GM03348 (cell line): ENCODE results near the gene ZNF549.
"Not testable (repeated sequence)": the region's sequence is repeated elsewhere in the genome, so short reads cannot be mapped to it uniquely, and the experiment has no call there.

Source experiments
- DNase-seq: peaks from one replicate; pipeline ENCODE4 v3.0.0; 2012; ENCODE audit warnings: low spot score

Gene ZNF549

DNA sequence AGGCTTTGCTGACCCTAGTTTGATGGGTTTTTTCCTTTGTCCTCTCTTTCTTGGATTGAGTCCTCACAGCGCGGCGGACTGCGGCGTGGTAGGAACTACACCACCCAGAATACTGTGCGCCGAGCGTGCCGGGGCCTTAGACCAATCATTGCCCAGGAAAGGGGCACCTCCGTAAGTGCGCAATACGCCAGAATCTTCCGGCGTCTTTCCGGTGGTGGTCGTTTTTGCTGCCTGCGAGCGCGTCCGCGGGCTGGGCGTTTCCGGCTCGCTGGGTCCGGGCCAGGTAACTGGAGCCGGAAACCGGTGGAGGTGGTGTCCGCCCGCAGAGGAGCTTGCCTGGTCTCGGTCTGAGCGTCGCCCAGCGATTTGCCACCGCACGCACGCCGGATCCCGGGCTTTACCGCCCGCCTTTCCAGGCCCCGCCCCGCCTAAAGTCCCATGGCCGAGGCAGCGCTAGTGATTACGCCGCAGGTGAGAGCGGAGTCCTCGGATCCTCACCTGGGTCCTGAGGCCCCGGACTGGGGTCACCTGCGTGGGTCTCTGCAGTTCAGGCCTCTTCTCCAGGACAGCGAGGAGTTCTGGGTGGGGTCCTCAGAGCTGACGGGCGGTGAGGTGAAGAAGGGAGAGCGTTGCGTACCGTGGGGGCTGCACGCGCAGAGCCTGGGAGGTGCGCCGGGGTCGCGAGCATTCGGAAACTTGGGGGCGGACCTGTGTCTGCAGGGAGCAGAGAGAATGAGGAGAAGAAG is at the start of gene ZNF549:
Gene ZNF549, plus strand, starts transcription at position 221 of the 746 bp plus-strand sequence. Its CDS starts 218 bp downstream, at position 439.
- peak; percentile 97 for DNase-seq

DNA sequence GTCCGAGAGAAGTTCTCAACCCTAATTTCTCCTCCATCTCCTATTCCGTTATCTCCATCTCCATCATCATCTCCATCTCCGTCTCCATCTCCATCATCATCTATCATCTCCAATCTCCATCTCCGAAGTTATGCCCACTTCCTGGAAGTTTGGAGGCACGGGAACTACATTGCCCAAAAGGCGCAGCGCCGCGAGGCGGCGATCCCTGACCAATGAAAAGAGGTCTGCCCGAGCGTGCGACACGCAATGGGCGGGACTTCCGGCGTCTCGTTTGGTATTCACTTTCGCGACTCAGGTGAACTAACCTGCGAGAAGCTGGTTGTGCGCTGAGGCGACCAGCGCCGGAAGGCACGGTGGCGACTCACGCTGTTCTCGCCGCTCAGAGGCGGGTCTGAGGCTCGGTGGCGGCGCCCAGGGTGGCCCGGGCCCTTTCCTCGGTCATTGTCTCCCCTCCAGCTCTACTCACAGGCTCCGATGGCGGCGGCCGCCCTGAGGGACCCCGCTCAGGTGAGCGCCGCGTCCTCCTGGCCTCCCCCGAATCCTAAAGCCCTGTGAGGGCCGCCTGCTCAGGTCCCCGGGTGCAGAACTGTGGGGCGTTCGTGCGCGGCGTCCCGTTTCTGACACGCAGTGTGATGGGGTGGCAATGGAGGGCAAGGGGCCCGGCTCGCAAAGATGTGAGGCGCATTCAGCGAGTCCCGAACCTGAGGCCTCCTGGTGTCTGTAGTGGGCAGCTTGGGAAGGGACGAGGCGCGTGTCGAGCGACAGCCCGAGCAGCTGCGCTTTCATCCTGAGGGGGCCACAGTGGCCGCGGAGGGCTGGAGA is 39.5 kb upstream of the ZNF549 start, which contains the start of gene ZNF419:
Gene ZNF419, plus strand, starts transcription at position 274 of the 822 bp plus-strand sequence. Its CDS starts 201 bp downstream, at position 475.
- peak; percentile 95 for DNase-seq

- not testable (repeated sequence) for DNase-seq
These were observed 38.9 kb upstream of the ZNF549 start for GRCh38 chr19:57488299-57488644.

GRCh38 chr19:57499332-57499679 is 27.9 kb upstream of the ZNF549 start:
- not testable (repeated sequence) for DNase-seq

GRCh38 chr19:57499680-57500395 is 27.3 kb upstream of the ZNF549 start, which contains the start of gene ZNF773:
Gene ZNF773 (plus strand): TSS chr19:57499938. CDS start chr19:57500081, 143 bp downstream.
- peak; percentile 97 for DNase-seq

DNA sequence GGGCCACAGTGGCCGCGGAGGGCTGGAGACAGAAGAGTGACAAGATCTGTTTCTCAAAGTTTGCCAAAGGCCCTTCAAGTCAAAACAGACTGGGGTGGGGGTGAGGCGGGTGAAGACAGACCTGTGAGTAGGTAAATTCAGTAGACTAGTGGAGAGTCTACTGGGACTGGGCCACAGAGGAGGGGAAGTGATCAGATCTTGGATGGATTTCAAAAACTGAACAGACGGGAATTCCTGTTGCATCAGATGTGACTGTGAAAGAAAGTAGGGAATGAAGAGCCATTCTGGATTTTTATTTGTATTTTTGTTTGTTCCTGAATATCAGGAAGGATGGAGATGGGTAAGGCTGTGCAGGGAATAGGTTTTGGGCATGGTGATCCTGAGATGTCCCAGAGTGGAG is 26.8 kb upstream of the ZNF549 start:
- peak; percentile 37 for DNase-seq

DNA sequence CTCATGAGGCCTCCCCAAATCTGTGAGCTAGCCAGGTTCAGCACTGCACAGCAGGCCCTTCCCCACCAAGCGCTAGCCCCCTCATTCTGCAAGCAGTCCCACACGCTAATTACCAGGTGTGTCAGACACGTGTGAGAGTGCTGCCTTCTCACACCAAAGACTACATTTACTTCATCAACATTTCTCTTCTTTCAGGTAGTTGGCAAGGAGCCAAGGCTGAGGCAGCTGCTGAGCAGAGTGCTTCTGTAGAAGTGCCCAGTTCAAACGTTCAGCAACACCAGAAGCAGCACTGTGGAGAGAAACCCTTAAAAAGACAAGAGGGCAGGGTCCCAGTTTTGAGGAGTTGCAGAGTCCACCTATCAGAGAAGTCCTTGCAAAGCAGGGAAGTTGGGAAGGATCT is 21.0 kb upstream of the ZNF549 start:
- no peak for DNase-seq

- no peak for DNase-seq
These were observed 15.7 kb upstream of the ZNF549 start for GRCh38 chr19:57511484-57511883.

GRCh38 chr19:57512845-57513244 is 14.3 kb upstream of the ZNF549 start:
- no peak for DNase-seq

DNA sequence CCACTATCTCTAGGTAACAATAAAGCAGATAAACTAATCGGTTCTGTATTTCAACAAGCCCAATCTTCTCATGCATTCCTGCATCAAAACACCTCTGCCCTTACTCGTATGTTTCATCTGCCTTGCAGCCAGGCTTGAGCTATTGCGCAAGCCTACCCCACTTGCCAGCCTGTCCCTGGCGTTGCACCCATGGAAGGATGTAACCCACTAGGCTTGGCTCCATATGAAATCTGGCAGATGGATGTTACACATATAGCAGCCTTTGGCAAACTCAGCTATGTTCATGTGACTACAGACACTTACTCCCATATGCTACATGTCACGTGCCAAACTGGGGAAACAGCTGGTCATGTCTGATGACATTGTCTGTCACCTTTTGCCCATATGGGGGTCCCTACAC is 11.9 kb upstream of the ZNF549 start:
- no peak for DNase-seq

- not testable (repeated sequence) for DNase-seq
These were observed 9.1 kb upstream of the ZNF549 start for GRCh38 chr19:57518021-57518420.

GRCh38 chr19:57537953-57538547 is 10.9 kb downstream of the ZNF549 start:
- no peak for DNase-seq

GRCh38 chr19:57546513-57546912 is 19.4 kb downstream of the ZNF549 start:
- no peak for DNase-seq

DNA sequence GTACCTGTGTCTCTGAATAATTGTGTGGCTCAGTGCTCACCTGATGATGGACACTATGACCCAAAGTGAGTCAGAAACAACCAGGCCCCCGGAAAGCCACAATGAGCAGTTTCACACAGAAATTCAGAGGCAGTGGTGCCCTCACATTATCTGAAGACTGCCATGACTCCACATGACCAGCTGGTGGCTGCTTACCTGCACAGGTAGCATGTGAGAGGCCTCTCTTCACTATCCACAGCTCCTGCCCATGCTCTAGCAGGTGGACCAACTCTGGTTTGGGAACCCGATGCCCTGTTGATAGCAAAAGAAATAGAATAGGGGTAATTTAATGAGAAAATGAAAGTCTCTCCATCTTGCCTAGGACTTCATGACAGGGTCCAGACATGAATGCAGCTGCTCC is 25.3 kb downstream of the ZNF549 start:
- no peak for DNase-seq

GRCh38 chr19:57557659-57558058 is 30.5 kb downstream of the ZNF549 start:
- DNase-seq, result no peak

DNA sequence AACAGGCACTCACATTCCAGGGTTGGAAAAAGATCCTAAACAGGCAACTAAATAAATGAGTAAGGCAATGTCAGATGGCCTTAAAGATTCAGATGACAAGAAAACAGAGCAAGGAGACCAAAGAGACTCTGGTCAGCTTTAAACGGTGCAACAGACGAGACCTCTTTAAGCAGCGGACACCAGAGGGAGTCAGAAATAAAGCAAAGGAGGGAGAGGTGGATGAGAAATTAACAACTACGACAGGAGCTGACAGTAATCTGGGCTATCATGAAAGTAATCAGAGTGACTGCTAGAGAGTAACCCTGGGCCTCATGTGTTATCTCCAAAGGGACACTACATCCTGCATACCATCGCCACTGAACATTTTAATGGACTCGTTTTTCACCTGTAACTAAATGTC is 31.4 kb downstream of the ZNF549 start:
- DNase-seq, result peak; percentile 45

DNA sequence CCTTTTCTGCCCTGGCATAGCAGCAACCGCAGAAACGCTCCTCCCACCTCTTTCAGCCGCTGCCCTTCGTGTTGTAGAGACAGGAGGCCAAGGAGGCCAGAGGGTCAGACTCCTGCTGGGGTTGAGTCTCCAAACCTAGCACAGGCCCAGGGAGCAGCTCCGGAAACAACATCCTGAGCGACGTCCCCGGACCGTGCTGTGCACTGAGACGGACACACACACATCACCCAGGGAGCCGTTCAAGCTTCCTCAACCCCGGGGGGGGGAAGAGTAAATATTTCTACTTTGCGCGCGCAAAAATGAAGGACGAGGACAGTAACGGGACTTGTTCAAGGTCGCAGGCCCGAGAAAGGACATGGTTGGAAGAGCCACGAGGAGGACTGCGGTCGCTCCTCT is 31.9 kb downstream of the ZNF549 start:
- peak; percentile 55 for DNase-seq

DNA sequence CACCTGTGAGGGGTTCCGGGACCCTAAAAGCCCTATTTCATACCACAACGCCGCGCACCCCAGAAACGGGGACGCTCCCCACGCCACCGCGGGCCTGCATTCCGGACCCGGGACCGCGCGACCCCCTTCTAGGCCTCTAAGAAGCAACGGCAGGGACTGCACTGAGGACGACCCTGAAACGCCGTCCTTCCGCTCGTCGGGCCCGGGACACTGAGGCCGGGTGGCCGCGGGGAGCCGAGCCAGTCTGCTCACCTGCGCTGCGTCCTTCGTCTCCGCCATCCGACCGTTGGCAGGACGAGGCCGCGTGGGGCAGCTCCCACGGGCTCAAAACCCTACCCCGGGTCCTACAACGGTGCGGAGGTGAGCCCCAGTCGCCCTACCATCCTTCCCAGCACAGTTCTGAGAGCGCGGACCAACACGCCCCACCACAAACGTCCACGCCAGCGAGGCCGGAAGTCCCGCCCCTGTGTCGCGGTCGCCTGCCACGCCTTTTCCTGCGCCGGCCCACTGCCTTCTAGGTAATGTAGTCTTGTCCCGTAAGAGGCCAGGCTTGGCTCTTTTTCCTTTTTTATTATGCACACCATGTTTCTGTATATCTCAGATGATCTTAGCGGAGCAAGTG is 32.4 kb downstream of the ZNF549 start, which contains the start of gene ZNF550:
Gene ZNF550, minus strand, starts transcription at position 460 of the 622 bp plus-strand sequence. Its CDS starts 181 bp downstream, at position 279.
- DNase-seq, result peak; percentile 96

- DNase-seq, result peak; percentile 14
These were observed 32.9 kb downstream of the ZNF549 start for GRCh38 chr19:57560049-57560491.

DNA sequence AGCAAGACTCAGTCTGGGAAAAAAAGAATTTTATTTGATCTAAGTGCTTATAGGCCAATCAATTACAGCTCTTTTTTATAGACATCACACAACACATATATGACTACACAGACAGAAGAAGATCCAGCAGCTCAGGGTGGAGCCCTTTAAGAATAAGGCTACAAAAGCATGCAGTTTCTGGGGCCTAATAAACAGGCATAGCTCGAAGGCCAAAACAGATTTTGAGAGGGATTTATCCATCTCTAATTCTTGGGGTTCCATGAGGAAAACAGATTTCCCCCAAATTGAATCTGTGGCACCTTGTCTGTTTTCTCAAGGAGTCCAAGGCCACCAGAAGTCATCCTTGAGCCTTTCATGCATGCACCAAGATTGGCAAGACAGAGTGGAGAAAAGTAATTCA is 36.4 kb downstream of the ZNF549 start:
- no peak for DNase-seq
